Endothelial cell of umbilical vein (primary cell): ENCODE results near the gene GPR139. TPM values are rescaled to one million over a fixed set of nuclear protein-coding genes. Genes with fewer than 3 reads are reported as not detected.

Experiments
- BruUV-seq: library from RNA; stranded (reverse); fragments of 400-500 nt; replicated peaks from 2 replicates; lab custom pipeline; 2021; lab: Mats Ljungman, UMichigan
- CTCF ChIA-PET: fragments of 300-600, 350-600 bp; sonication (Branson Sonifier 250); formaldehyde crosslinking; loops from one replicate; lab custom pipeline; 2021; ENCODE audit warnings: antibody characterized with exemption, inconsistent platforms; lab: Charles Lee
- POLR2A ChIA-PET: fragments of 300-600, 350-600 bp; sonication (Branson Sonifier 250); formaldehyde crosslinking; loops from one replicate; lab custom pipeline; 2021; ENCODE audit warnings: antibody characterized with exemption, inconsistent platforms; lab: Charles Lee
- DNase-seq: peaks from one replicate; pipeline ENCODE4 v3.0.0-alpha.2; 2011; ENCODE audit warnings: low read depth, low spot score
- FAIRE-seq: peaks from 2 replicates; lab custom pipeline; 2011; peaks lifted over from hg19 to GRCh38; lab: Jason Lieb, UNC
- H2AFZ ChIP-seq: 2 replicates; pipeline ENCODE4 v1.6.0; 2012; ENCODE audit warnings: low read depth, low read length, control low read depth, inconsistent platforms
- H3K27ac ChIP-seq: 2 replicates; pipeline ENCODE4 v1.5.1; 2011; ENCODE audit warnings: low read depth, mild to moderate bottlenecking, control low read depth, low read length, moderate library complexity; ENCODE audit not compliant: insufficient read depth
- H3K27me3 ChIP-seq, 2 experiments: 2 replicates each; pipeline versions ENCODE4 v1.6.0 to v1.6.1; 2011; ENCODE audit warnings: low read length in 2 of 2, mixed read lengths in 1 of 2; ENCODE audit not compliant: control insufficient read depth in 2 of 2, insufficient read depth in 2 of 2
- H3K36me3 ChIP-seq, 2 experiments: 2 replicates in 1 of 2; 3 replicates in 1 of 2; pipeline ENCODE4 v1.5.1; 2011; ENCODE audit warnings: low read length in 2 of 2, mild to moderate bottlenecking in 1 of 2, moderate library complexity in 1 of 2; ENCODE audit not compliant: control insufficient read depth in 2 of 2, insufficient read depth in 2 of 2; ENCODE audit errors: extremely low read depth in 1 of 2
- H3K4me1 ChIP-seq: 3 replicates; pipeline ENCODE4 v1.5.1; 2011; ENCODE audit warnings: mild to moderate bottlenecking, low read length; ENCODE audit not compliant: control insufficient read depth, insufficient read depth; ENCODE audit errors: extremely low read depth
- H3K4me2 ChIP-seq: 2 replicates; pipeline ENCODE4 v1.6.1; 2011; ENCODE audit warnings: low read length, control low read depth, mixed read lengths; ENCODE audit not compliant: insufficient read depth
- H3K4me3 ChIP-seq, 3 experiments: fragments of 200-600 bp in 1 of 3; sonication (generic), shearing (Covaris generic) in 1 of 3; replicated peaks in 1 of 3; 2 replicates each; pipeline ENCODE4 v1.5.1; 2011 to 2016; ENCODE audit warnings: control low read depth in 3 of 3, low read length in 3 of 3, mild to moderate bottlenecking in 2 of 3, inconsistent platforms in 1 of 3, low read depth in 1 of 3, moderate library complexity in 1 of 3; ENCODE audit not compliant: insufficient read depth in 1 of 3
- H3K79me2 ChIP-seq: 2 replicates; pipeline ENCODE4 v1.6.0; 2012; ENCODE audit warnings: low read length, inconsistent platforms; ENCODE audit not compliant: control insufficient read depth, insufficient read depth
- H3K9ac ChIP-seq: replicated peaks from 2 replicates; pipeline ENCODE3; 2011; ENCODE audit warnings: low read length, control low read depth; ENCODE audit not compliant: insufficient read depth; ENCODE audit errors: extremely low read depth
- H3K9me1 ChIP-seq: replicated peaks from 3 replicates; pipeline ENCODE4 v1.6.0; 2011; ENCODE audit warnings: mild to moderate bottlenecking, low read length; ENCODE audit not compliant: control insufficient read depth, insufficient read depth; ENCODE audit errors: extremely low read depth
- H3K9me3 ChIP-seq: replicated peaks from 2 replicates; pipeline ENCODE4 v1.5.1; 2012; ENCODE audit warnings: low read length, inconsistent platforms; ENCODE audit not compliant: control insufficient read depth, insufficient read depth
- H4K20me1 ChIP-seq: replicated peaks from 2 replicates; pipeline ENCODE3; 2011; ENCODE audit warnings: mild to moderate bottlenecking, low read length; ENCODE audit not compliant: control insufficient read depth, insufficient read depth; ENCODE audit errors: extremely low read depth
- CTCF ChIP-seq, 2 donors: IDR thresholded peaks; 1 replicate in 1 of 2; 2 replicates in 1 of 2; pipeline ENCODE4 v1.5.1; 2011; ENCODE audit warnings: low read length in 2 of 2, mild to moderate bottlenecking in 2 of 2, moderate library complexity in 2 of 2, control low read depth in 1 of 2, inconsistent platforms in 1 of 2, low read depth in 1 of 2; ENCODE audit not compliant: insufficient read depth in 1 of 2; ENCODE audit errors: extremely low read depth in 1 of 2
- EZH2 ChIP-seq: IDR thresholded peaks from 2 replicates; pipeline ENCODE4 v1.6.1; 2012; ENCODE audit warnings: borderline replicate concordance, low read depth, mild to moderate bottlenecking, moderate library complexity, low read length, inconsistent platforms; ENCODE audit not compliant: severe bottlenecking
- FOS ChIP-seq: IDR thresholded peaks from 2 replicates; pipeline ENCODE4 v1.6.1; 2011; ENCODE audit warnings: mild to moderate bottlenecking, low read length, moderate library complexity, borderline replicate concordance; ENCODE audit not compliant: insufficient read depth
- GATA2 ChIP-seq: IDR thresholded peaks from 2 replicates; pipeline ENCODE4 v1.7.0; 2011; ENCODE audit warnings: low read depth, mild to moderate bottlenecking, moderate library complexity, mixed read lengths, low read length; ENCODE audit not compliant: insufficient read length, insufficient read depth
- JUN ChIP-seq: IDR thresholded peaks from 2 replicates; pipeline ENCODE4 v1.6.1; 2011; ENCODE audit warnings: borderline replicate concordance, low read depth; ENCODE audit not compliant: insufficient read length, insufficient read depth
- MYC ChIP-seq: IDR thresholded peaks from one replicate; pipeline ENCODE4 v1.6.1; 2011; ENCODE audit warnings: mild to moderate bottlenecking, low read depth, low read length
- POLR2A ChIP-seq: IDR thresholded peaks from 2 replicates; pipeline ENCODE4 v1.6.1; 2012; ENCODE audit warnings: low read depth, mild to moderate bottlenecking, control low read depth, low read length
- POLR2AphosphoS5 ChIP-seq: IDR thresholded peaks from 2 replicates; pipeline ENCODE4 v1.6.1; 2012; ENCODE audit warnings: low read depth, mild to moderate bottlenecking, control low read depth, low read length, moderate library complexity; ENCODE audit not compliant: insufficient read depth
- dilution Hi-C: fragments of 300-500 bp; cut with MboI; formaldehyde crosslinking; loops from one replicate; pipeline ENCODE4 v1.15.0; 2019; ENCODE audit warnings: low sequenced_read_pairs; ENCODE audit not compliant: extremely low pct_ligation_motif_present
- intact Hi-C: fragments of 100-400 bp; cut with micrococcal nuclease; formaldehyde crosslinking; loops from one replicate; pipeline ENCODE4 v1.10.0; 2022
- polyA plus RNA-seq, 4 experiments: library from polyadenylated mRNA; depleted of rRNA in 3 of 4; stranded (reverse) in 3 of 4; unstranded in 1 of 4; fragments of >200 nt; gene quantifications; 2 replicates each; pipeline versions ENCODE4 v1.2.1 to v1.2.3, GENCODE V29; 2011 to 2012; ENCODE audit warnings: missing spikeins in 1 of 4
- total RNA-seq: library from RNA; stranded (reverse); gene quantifications from 2 replicates; pipeline ENCODE4 v1.2.3, GENCODE V29; 2021
- TF ChIP-seq, protein P1 (sequence below): IDR thresholded peaks from 2 replicates; pipeline ENCODE4 v1.6.1; 2011; ENCODE audit not compliant: insufficient read depth, insufficient read length

The GPR139 gene
- total and polyA plus RNA-seq, 2 donors (not counting 3 experiments of a cell fraction or from before 2014, with no cell fraction given): not detected

DNA sequence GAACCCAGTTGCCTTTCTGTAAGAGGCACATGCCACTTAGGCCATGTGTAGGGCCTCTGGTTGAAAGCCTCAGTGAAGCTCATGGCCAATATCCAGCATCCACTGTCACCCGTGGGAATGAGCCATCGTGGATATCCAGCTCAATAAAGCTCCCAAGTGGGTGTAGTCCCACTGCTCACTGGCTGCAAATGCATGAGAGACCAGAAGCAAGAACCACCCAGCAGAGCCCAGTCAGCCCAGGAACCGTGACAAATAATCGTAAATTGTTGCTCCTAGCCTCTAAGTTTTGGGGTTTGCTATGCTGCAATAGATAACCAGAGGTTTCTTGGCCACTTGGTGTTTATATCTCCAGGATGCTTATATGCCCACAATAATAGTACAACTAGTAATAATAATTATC is 33.7 kb downstream of the GPR139 start:
- dilution Hi-C loops: no loop called here
- H3K4me3 ChIP-seq: no peak overlapping the region
- H3K36me3 ChIP-seq: no peaks in the 10 kb centered on the region
- no peaks in the 10 kb centered on the region for H3K79me2 ChIP-seq
- intact Hi-C loops: no loop called here
- H3K27ac ChIP-seq: no peak overlapping the region
- no peaks in the 10 kb centered on the region for H3K9me1 ChIP-seq
- H3K9me3 ChIP-seq: no peaks in the 10 kb centered on the region
- no peak for TF ChIP-seq JUN
- TF ChIP-seq CTCF (IDR thresholded peaks at IDR 0.05; ENCODE audit: extremely low read depth in 1 of 2, insufficient read depth in 1 of 2, low read depth in 1 of 2, low read length in 2 of 2): no peak
- no peak for TF ChIP-seq MYC
- TF ChIP-seq FOS: no peak
- FAIRE-seq: no peak
- no TSS peak for BruUV-seq
- DNase-seq: no peak
- no peak overlapping the region for H3K9ac ChIP-seq
- H3K27me3 ChIP-seq: no peaks in the 10 kb centered on the region
- no peak overlapping the region for H3K4me2 ChIP-seq
- H3K4me1 ChIP-seq: no peaks in the 10 kb centered on the region
- no peak overlapping the region for H2AFZ ChIP-seq
- ChIA-PET POLR2A (no interaction called here), CTCF (no interaction called here)
- H4K20me1 ChIP-seq: no peaks in the 10 kb centered on the region

- no peaks in the 10 kb centered on the region for H4K20me1 ChIP-seq
- FAIRE-seq (no peak), DNase-seq (no peak)
- POLR2A ChIA-PET: no interaction called here
- H3K4me3 ChIP-seq: no peak overlapping the region
- no peaks in the 10 kb centered on the region for H3K9me3 ChIP-seq
- no peak overlapping the region for H3K4me2 ChIP-seq
- no peak overlapping the region for H3K9ac ChIP-seq
- H3K9me1 ChIP-seq: no peaks in the 10 kb centered on the region
- no peak overlapping the region for H3K27ac ChIP-seq
- intact Hi-C loops: no loop called here
- no TSS peak for BruUV-seq
- no peaks in the 10 kb centered on the region for H3K79me2 ChIP-seq
- no peaks in the 10 kb centered on the region for H3K4me1 ChIP-seq
- H3K27me3 ChIP-seq: no peaks in the 10 kb centered on the region
- dilution Hi-C loops: no loop called here
- no peak overlapping the region for H2AFZ ChIP-seq
- CTCF ChIA-PET: no interaction called here
- TF ChIP-seq, protein P1, sequence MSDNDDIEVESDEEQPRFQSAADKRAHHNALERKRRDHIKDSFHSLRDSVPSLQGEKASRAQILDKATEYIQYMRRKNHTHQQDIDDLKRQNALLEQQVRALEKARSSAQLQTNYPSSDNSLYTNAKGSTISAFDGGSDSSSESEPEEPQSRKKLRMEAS: no peak
- TF ChIP-seq FOS (no peak), CTCF (IDR thresholded peaks at IDR 0.05; ENCODE audit: extremely low read depth in 1 of 2, insufficient read depth in 1 of 2, low read depth in 1 of 2, low read length in 2 of 2) (no peak), EZH2 (no peak), POLR2AphosphoS5 (no peak), GATA2 (no peak), MYC (no peak), JUN (no peak), POLR2A (no peak)
- H3K36me3 ChIP-seq: no peaks in the 10 kb centered on the region
These were observed 44.1 kb downstream of the GPR139 start for GRCh38 chr16:20029611-20030010.
